ENCODE measurements around the gene KLHL35.

Gene KLHL35

GRCh38 chr11:75472081-75472732 lies 39.2 kb upstream of the KLHL35 start:
- Histone ChIP-seq H3K4me1 (ENCODE audit: insufficient read depth, low read length) (peaks cover 21% of the 10 kb centered on the region), H3K27ac (ENCODE audit: low read length) (no peak overlapping the region), H3K36me3 (ENCODE audit: insufficient read depth, low read length) (no peaks in the 10 kb centered on the region), H3K27me3 (ENCODE audit: insufficient read depth, low read length, poor library complexity) (no peaks in the 10 kb centered on the region), H3K4me2 (ENCODE audit: insufficient read depth, low read length) (no peak overlapping the region), H2AFZ (ENCODE audit: low read depth, low read length) (no peak overlapping the region), H3K9ac (ENCODE audit: low read depth, low read length) (no peak overlapping the region), H3K4me3 (ENCODE audit: low read depth in 1 of 2, low read length in 2 of 2) (no peak overlapping the region), H4K20me1 (ENCODE audit: insufficient read depth, low read length) (no peaks in the 10 kb centered on the region), H3K79me2 (ENCODE audit: insufficient read depth, low read length) (no peaks in the 10 kb centered on the region), H3K9me3 (ENCODE audit: insufficient read depth, low read length, severe bottlenecking) (no peaks in the 10 kb centered on the region)
- no peak for TF ChIP-seq EZH2 (IDR thresholded peaks at IDR 0.05; ENCODE audit: borderline replicate concordance, low read depth, low read length, severe bottlenecking)
- no peak for TF ChIP-seq CTCF (IDR thresholded peaks at IDR 0.05; ENCODE audit: borderline replicate concordance, extremely low read depth, low read length, poor library complexity, severe bottlenecking)
- ATAC-seq (ENCODE audit: insufficient read depth, low read depth) (no peak), DNase-seq (no peak)

GRCh38 chr11:75471176-75471973 lies 38.4 kb upstream of the KLHL35 start:
- ATAC-seq (ENCODE audit: insufficient read depth, low read depth) (no peak), DNase-seq (no peak)
- Histone ChIP-seq H3K9me3 (ENCODE audit: insufficient read depth, low read length, severe bottlenecking) (no peaks in the 10 kb centered on the region), H2AFZ (ENCODE audit: low read depth, low read length) (no peak overlapping the region), H3K36me3 (ENCODE audit: insufficient read depth, low read length) (no peaks in the 10 kb centered on the region), H3K79me2 (ENCODE audit: insufficient read depth, low read length) (no peaks in the 10 kb centered on the region), H4K20me1 (ENCODE audit: insufficient read depth, low read length) (no peaks in the 10 kb centered on the region), H3K4me2 (ENCODE audit: insufficient read depth, low read length) (no peak overlapping the region), H3K4me1 (ENCODE audit: insufficient read depth, low read length) (peaks cover 18% of the 10 kb centered on the region), H3K27me3 (ENCODE audit: insufficient read depth, low read length, poor library complexity) (no peaks in the 10 kb centered on the region), H3K4me3 (ENCODE audit: low read depth in 1 of 2, low read length in 2 of 2) (no peak overlapping the region), H3K9ac (ENCODE audit: low read depth, low read length) (no peak overlapping the region), H3K27ac (ENCODE audit: low read length) (no peak overlapping the region)
- TF ChIP-seq CTCF (IDR thresholded peaks at IDR 0.05; ENCODE audit: borderline replicate concordance, extremely low read depth, low read length, poor library complexity, severe bottlenecking) (no peak), EZH2 (IDR thresholded peaks at IDR 0.05; ENCODE audit: borderline replicate concordance, low read depth, low read length, severe bottlenecking) (no peak)

- DNase-seq (no peak), ATAC-seq (ENCODE audit: insufficient read depth, low read depth) (no peak)
- no peak overlapping the region for H3K27ac ChIP-seq (ENCODE audit: low read length)
- no peaks in the 10 kb centered on the region for H4K20me1 ChIP-seq (ENCODE audit: insufficient read depth, low read length)
- H3K79me2 ChIP-seq (ENCODE audit: insufficient read depth, low read length) = no peaks in the 10 kb centered on the region
- no peak overlapping the region for H3K4me2 ChIP-seq (ENCODE audit: insufficient read depth, low read length)
- no peaks in the 10 kb centered on the region for H3K9me3 ChIP-seq (ENCODE audit: insufficient read depth, low read length, severe bottlenecking)
- TF ChIP-seq EZH2 (IDR thresholded peaks at IDR 0.05; ENCODE audit: borderline replicate concordance, low read depth, low read length, severe bottlenecking) (no peak), CTCF (IDR thresholded peaks at IDR 0.05; ENCODE audit: borderline replicate concordance, extremely low read depth, low read length, poor library complexity, severe bottlenecking) (no peak)
- H3K36me3 ChIP-seq (ENCODE audit: insufficient read depth, low read length) = no peaks in the 10 kb centered on the region
- H3K9ac ChIP-seq (ENCODE audit: low read depth, low read length) = no peak overlapping the region
- no peak overlapping the region for H3K4me3 ChIP-seq (ENCODE audit: low read depth in 1 of 2, low read length in 2 of 2)
- no peaks in the 10 kb centered on the region for H3K27me3 ChIP-seq (ENCODE audit: insufficient read depth, low read length, poor library complexity)
- H3K4me1 ChIP-seq (ENCODE audit: insufficient read depth, low read length) = peaks cover 10% of the 10 kb centered on the region
- no peak overlapping the region for H2AFZ ChIP-seq (ENCODE audit: low read depth, low read length)
Observed at GRCh38 chr11:75470476-75471080, 37.6 kb upstream of the KLHL35 start.
